Measurements from ENCODE around the gene IGSF21.

DNA sequence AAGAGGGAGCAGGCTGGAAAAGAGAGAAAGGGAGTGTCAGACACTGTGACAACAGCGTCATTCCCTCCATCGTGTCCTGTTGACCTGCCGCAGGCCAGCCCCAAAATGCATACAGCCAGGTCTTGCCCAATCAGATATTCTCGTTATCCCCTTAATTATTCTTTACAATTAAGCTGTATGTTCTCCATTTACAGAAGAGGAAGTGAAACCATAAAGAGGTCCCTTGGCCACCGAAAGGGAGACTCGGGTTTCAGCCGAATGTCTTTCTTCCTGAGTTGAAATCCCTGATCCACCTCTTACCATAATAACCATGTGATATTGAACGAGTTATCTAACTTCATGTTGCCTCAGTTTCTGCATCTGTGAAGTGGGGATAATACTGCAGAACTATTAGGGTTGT, 70.5 kb downstream of the IGSF21 start:
- TF ChIP-seq, protein P1, sequence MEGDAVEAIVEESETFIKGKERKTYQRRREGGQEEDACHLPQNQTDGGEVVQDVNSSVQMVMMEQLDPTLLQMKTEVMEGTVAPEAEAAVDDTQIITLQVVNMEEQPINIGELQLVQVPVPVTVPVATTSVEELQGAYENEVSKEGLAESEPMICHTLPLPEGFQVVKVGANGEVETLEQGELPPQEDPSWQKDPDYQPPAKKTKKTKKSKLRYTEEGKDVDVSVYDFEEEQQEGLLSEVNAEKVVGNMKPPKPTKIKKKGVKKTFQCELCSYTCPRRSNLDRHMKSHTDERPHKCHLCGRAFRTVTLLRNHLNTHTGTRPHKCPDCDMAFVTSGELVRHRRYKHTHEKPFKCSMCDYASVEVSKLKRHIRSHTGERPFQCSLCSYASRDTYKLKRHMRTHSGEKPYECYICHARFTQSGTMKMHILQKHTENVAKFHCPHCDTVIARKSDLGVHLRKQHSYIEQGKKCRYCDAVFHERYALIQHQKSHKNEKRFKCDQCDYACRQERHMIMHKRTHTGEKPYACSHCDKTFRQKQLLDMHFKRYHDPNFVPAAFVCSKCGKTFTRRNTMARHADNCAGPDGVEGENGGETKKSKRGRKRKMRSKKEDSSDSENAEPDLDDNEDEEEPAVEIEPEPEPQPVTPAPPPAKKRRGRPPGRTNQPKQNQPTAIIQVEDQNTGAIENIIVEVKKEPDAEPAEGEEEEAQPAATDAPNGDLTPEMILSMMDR (IDR thresholded peaks at IDR 0.05; ENCODE audit: insufficient read depth, low read length): no peak
- TF ChIP-seq GABPA (IDR thresholded peaks at IDR 0.05; ENCODE audit: low read depth) (no peak), POLR2AphosphoS5 (IDR thresholded peaks at IDR 0.05; ENCODE audit: low read depth) (no peak)
